ENCODE results near the gene FBXW11.
"Not testable (repeated sequence)": the region's sequence is repeated elsewhere in the genome, so short reads cannot be mapped to it uniquely, and the experiment has no call there.

Gene FBXW11

DNA sequence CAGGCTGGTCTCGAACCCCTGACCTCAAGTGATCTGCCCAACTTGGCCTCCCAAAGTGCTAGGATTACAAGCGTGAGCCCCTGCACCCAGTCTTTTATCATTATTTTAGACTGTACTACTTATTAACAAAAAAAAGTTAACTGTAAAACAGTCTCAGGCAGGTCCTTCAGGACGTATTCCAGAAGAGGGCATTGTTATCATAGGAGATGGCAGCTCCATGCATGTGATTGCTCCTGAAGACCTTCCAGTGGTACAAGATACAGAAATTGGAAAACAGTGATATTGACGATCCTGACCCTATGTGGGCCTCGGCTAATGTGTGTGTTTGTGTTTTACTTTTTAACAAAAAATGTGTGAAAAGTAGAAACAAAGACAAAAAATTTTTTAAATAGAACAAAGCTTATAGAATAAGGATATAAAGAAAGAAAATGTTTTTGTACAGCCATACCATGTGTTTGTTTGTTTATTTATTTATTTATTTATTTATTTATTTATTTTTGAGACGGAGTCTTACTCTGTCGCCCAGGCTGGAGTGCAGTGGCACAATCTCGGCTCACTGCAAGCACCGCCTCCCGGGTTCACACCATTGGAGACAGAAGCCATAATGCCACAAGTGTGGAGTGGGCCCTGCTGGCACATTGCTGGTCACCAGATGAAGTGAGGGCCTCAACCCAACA is 13.8 kb upstream of the FBXW11 start:
- not testable (repeated sequence) for H3K4me3 ChIP-seq (ENCODE audit: low read length in 2 of 2); H3K9ac ChIP-seq (ENCODE audit: low read depth in 1 of 2, low read length in 2 of 2); H3K27ac ChIP-seq (ENCODE audit: low read depth in 2 of 2, low read length in 2 of 2); H3K36me3 ChIP-seq (ENCODE audit: control insufficient read depth in 2 of 2, insufficient read depth in 2 of 2, low read length in 2 of 2); H3K27me3 ChIP-seq (ENCODE audit: control insufficient read depth in 2 of 2, insufficient read depth in 2 of 2, low read length in 2 of 2); H3K9me3 ChIP-seq (ENCODE audit: control insufficient read depth in 2 of 2, low read length in 2 of 2); H3K4me1 ChIP-seq (ENCODE audit: control insufficient read depth in 2 of 2, insufficient read depth in 2 of 2, low read length in 2 of 2)

- Histone ChIP-seq H3K9me3 (ENCODE audit: control insufficient read depth in 2 of 2, low read length in 2 of 2) (no peaks in the 10 kb centered on the region), H3K9ac (ENCODE audit: low read depth in 1 of 2, low read length in 2 of 2) (no peak overlapping the region), H3K27ac (ENCODE audit: low read depth in 2 of 2, low read length in 2 of 2) (no peak overlapping the region), H3K36me3 (ENCODE audit: control insufficient read depth in 2 of 2, insufficient read depth in 2 of 2, low read length in 2 of 2) (no peaks in the 10 kb centered on the region), H3K27me3 (ENCODE audit: control insufficient read depth in 2 of 2, insufficient read depth in 2 of 2, low read length in 2 of 2) (no peaks in the 10 kb centered on the region), H3K4me3 (ENCODE audit: low read length in 2 of 2) (no peak overlapping the region), H3K4me1 (ENCODE audit: control insufficient read depth in 2 of 2, insufficient read depth in 2 of 2, low read length in 2 of 2) (no peaks in the 10 kb centered on the region)
These were observed 8.9 kb upstream of the FBXW11 start for GRCh38 chr5:172015346-172015745.

- Histone ChIP-seq H3K9ac (ENCODE audit: low read depth in 1 of 2, low read length in 2 of 2) (no peak overlapping the region), H3K4me3 (ENCODE audit: low read length in 2 of 2) (no peak overlapping the region), H3K4me1 (ENCODE audit: control insufficient read depth in 2 of 2, insufficient read depth in 2 of 2, low read length in 2 of 2) (peaks cover 10 to 11% of the 10 kb centered on the region in 2 donors), H3K9me3 (ENCODE audit: control insufficient read depth in 2 of 2, low read length in 2 of 2) (no peaks in the 10 kb centered on the region), H3K27ac (ENCODE audit: low read depth in 2 of 2, low read length in 2 of 2) (no peak overlapping the region), H3K36me3 (ENCODE audit: control insufficient read depth in 2 of 2, insufficient read depth in 2 of 2, low read length in 2 of 2) (no peaks in the 10 kb centered on the region), H3K27me3 (ENCODE audit: control insufficient read depth in 2 of 2, insufficient read depth in 2 of 2, low read length in 2 of 2) (no peaks in the 10 kb centered on the region)
These were observed 3.8 kb upstream of the FBXW11 start for GRCh38 chr5:172010278-172010677.

- H3K36me3 ChIP-seq (ENCODE audit: control insufficient read depth in 2 of 2, insufficient read depth in 2 of 2, low read length in 2 of 2), result no peaks in the 10 kb centered on the region
- no peaks in the 10 kb centered on the region for H3K9me3 ChIP-seq (ENCODE audit: control insufficient read depth in 2 of 2, low read length in 2 of 2)
- H3K9ac ChIP-seq (ENCODE audit: low read depth in 1 of 2, low read length in 2 of 2), result no peak overlapping the region
- peaks cover 16 to 17% of the 10 kb centered on the region in 2 donors for H3K4me1 ChIP-seq (ENCODE audit: control insufficient read depth in 2 of 2, insufficient read depth in 2 of 2, low read length in 2 of 2)
- no peaks in the 10 kb centered on the region for H3K27me3 ChIP-seq (ENCODE audit: control insufficient read depth in 2 of 2, insufficient read depth in 2 of 2, low read length in 2 of 2)
- no peak overlapping the region for H3K27ac ChIP-seq (ENCODE audit: low read depth in 2 of 2, low read length in 2 of 2)
- no peak overlapping the region for H3K4me3 ChIP-seq (ENCODE audit: low read length in 2 of 2)
These were observed 3.3 kb upstream of the FBXW11 start for GRCh38 chr5:172009536-172010270.

DNA sequence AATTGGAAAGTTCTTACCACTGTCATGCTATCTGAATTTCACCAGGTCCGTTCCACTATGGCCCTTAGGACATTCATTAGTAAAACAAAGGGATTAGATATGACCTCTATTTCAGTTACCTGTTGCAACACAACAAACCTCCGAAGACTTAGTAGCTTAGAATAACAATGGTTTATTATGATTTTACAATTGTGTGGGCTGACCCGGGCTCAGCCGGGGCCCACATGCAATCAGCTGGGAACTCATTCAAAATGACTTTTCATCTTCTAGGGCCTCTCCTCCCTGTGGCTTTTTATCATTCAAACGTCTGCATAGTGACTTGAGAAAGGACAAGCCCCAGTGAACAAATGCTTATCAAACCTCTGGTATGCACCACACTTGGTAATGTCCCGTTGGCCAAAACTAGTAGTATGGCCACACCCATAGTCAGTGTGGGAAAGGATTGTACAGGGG is 2.3 kb upstream of the FBXW11 start:
- no peaks in the 10 kb centered on the region for H3K27me3 ChIP-seq (ENCODE audit: control insufficient read depth in 2 of 2, insufficient read depth in 2 of 2, low read length in 2 of 2)
- H3K4me1 ChIP-seq (ENCODE audit: control insufficient read depth in 2 of 2, insufficient read depth in 2 of 2, low read length in 2 of 2), result peaks cover 18 to 21% of the 10 kb centered on the region in 2 donors

GRCh38 chr5:172008111-172008455 is 1.6 kb upstream of the FBXW11 start:
- peaks cover 18 to 21% of the 10 kb centered on the region in 2 donors for H3K4me1 ChIP-seq (ENCODE audit: control insufficient read depth in 2 of 2, insufficient read depth in 2 of 2, low read length in 2 of 2)
- peak overlapping the region in 1 of 2 donors; percentile 99 for H3K4me3 ChIP-seq (ENCODE audit: low read length in 2 of 2)
- no peak overlapping the region for H3K27ac ChIP-seq (ENCODE audit: low read depth in 2 of 2, low read length in 2 of 2)
- no peaks in the 10 kb centered on the region for H3K9me3 ChIP-seq (ENCODE audit: control insufficient read depth in 2 of 2, low read length in 2 of 2)
- no peaks in the 10 kb centered on the region for H3K27me3 ChIP-seq (ENCODE audit: control insufficient read depth in 2 of 2, insufficient read depth in 2 of 2, low read length in 2 of 2)
- no peaks in the 10 kb centered on the region for H3K36me3 ChIP-seq (ENCODE audit: control insufficient read depth in 2 of 2, insufficient read depth in 2 of 2, low read length in 2 of 2)
- no peak overlapping the region for H3K9ac ChIP-seq (ENCODE audit: low read depth in 1 of 2, low read length in 2 of 2)

More for the DNA sequence above, 2.3 kb upstream of the FBXW11 start:
- no peak overlapping the region for H3K4me3 ChIP-seq (ENCODE audit: low read length in 2 of 2)
- H3K36me3 ChIP-seq (ENCODE audit: control insufficient read depth in 2 of 2, insufficient read depth in 2 of 2, low read length in 2 of 2), result no peaks in the 10 kb centered on the region
- H3K27ac ChIP-seq (ENCODE audit: low read depth in 2 of 2, low read length in 2 of 2), result no peak overlapping the region
- no peak overlapping the region for H3K9ac ChIP-seq (ENCODE audit: low read depth in 1 of 2, low read length in 2 of 2)
- H3K9me3 ChIP-seq (ENCODE audit: control insufficient read depth in 2 of 2, low read length in 2 of 2), result no peaks in the 10 kb centered on the region

- no peaks in the 10 kb centered on the region for H3K36me3 ChIP-seq (ENCODE audit: control insufficient read depth in 2 of 2, insufficient read depth in 2 of 2, low read length in 2 of 2)
- H3K27ac ChIP-seq (ENCODE audit: low read depth in 2 of 2, low read length in 2 of 2), result peak overlapping the region; percentile 98
- peak overlapping the region; percentile 94 to 98 for H3K9ac ChIP-seq (ENCODE audit: low read depth in 1 of 2, low read length in 2 of 2)
- no peaks in the 10 kb centered on the region for H3K27me3 ChIP-seq (ENCODE audit: control insufficient read depth in 2 of 2, insufficient read depth in 2 of 2, low read length in 2 of 2)
- H3K9me3 ChIP-seq (ENCODE audit: control insufficient read depth in 2 of 2, low read length in 2 of 2), result no peaks in the 10 kb centered on the region
- peak overlapping the region; percentile 99 for H3K4me3 ChIP-seq (ENCODE audit: low read length in 2 of 2)
- H3K4me1 ChIP-seq (ENCODE audit: control insufficient read depth in 2 of 2, insufficient read depth in 2 of 2, low read length in 2 of 2), result peaks cover 18 to 21% of the 10 kb centered on the region in 2 donors
These were observed 1.0 kb upstream of the FBXW11 start for GRCh38 chr5:172007175-172008110.

GRCh38 chr5:172005708-172006320 is 624 bp downstream of the FBXW11 start:
- Histone ChIP-seq H3K4me3 (ENCODE audit: low read length in 2 of 2) (peak overlapping the region; percentile 99), H3K27ac (ENCODE audit: low read depth in 2 of 2, low read length in 2 of 2) (peak overlapping the region; percentile 98), H3K27me3 (ENCODE audit: control insufficient read depth in 2 of 2, insufficient read depth in 2 of 2, low read length in 2 of 2) (no peaks in the 10 kb centered on the region), H3K9me3 (ENCODE audit: control insufficient read depth in 2 of 2, low read length in 2 of 2) (no peaks in the 10 kb centered on the region), H3K4me1 (ENCODE audit: control insufficient read depth in 2 of 2, insufficient read depth in 2 of 2, low read length in 2 of 2) (peaks cover 18 to 21% of the 10 kb centered on the region in 2 donors), H3K9ac (ENCODE audit: low read depth in 1 of 2, low read length in 2 of 2) (peak overlapping the region; percentile 94 to 98), H3K36me3 (ENCODE audit: control insufficient read depth in 2 of 2, insufficient read depth in 2 of 2, low read length in 2 of 2) (no peaks in the 10 kb centered on the region)

GRCh38 chr5:172004824-172005237 is 1.6 kb downstream of the FBXW11 start:
- Histone ChIP-seq H3K4me3 (ENCODE audit: low read length in 2 of 2) (peak overlapping the region; percentile 99), H3K9ac (ENCODE audit: low read depth in 1 of 2, low read length in 2 of 2) (peak overlapping the region; percentile 94 to 98), H3K27me3 (ENCODE audit: control insufficient read depth in 2 of 2, insufficient read depth in 2 of 2, low read length in 2 of 2) (no peaks in the 10 kb centered on the region), H3K4me1 (ENCODE audit: control insufficient read depth in 2 of 2, insufficient read depth in 2 of 2, low read length in 2 of 2) (peaks cover 21% of the 10 kb centered on the region in 2 donors), H3K27ac (ENCODE audit: low read depth in 2 of 2, low read length in 2 of 2) (peak overlapping the region; percentile 98), H3K9me3 (ENCODE audit: control insufficient read depth in 2 of 2, low read length in 2 of 2) (no peaks in the 10 kb centered on the region), H3K36me3 (ENCODE audit: control insufficient read depth in 2 of 2, insufficient read depth in 2 of 2, low read length in 2 of 2) (no peaks in the 10 kb centered on the region)

All from mucosa of rectum (tissue), 2 donors.